ENCODE measurements around the gene IL6ST.

The IL6ST gene

DNA sequence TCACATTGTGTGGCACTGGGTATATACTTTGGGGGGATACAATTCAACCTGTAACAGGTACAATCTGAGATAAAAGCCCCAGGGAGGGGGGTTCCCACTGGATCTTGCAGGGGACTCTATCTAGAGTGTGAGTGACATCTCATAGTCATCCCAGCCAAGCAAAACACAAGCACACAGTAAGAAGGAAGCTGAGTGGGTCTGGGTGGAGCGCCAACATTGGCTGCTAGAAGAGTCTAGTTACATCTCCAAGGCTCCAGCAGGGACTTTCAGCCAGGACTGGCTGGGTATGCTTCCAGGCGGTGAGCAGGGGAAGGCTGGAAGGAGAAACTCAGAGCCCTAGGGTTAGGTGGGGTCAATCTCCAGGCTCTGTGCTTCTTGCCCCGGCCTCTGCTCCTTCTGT, 90.6 kb downstream of the IL6ST start:
- no peak for DNase-seq (ENCODE audit: low spot score)
- TF ChIP-seq, protein P1, sequence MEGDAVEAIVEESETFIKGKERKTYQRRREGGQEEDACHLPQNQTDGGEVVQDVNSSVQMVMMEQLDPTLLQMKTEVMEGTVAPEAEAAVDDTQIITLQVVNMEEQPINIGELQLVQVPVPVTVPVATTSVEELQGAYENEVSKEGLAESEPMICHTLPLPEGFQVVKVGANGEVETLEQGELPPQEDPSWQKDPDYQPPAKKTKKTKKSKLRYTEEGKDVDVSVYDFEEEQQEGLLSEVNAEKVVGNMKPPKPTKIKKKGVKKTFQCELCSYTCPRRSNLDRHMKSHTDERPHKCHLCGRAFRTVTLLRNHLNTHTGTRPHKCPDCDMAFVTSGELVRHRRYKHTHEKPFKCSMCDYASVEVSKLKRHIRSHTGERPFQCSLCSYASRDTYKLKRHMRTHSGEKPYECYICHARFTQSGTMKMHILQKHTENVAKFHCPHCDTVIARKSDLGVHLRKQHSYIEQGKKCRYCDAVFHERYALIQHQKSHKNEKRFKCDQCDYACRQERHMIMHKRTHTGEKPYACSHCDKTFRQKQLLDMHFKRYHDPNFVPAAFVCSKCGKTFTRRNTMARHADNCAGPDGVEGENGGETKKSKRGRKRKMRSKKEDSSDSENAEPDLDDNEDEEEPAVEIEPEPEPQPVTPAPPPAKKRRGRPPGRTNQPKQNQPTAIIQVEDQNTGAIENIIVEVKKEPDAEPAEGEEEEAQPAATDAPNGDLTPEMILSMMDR (IDR thresholded peaks at IDR 0.05; ENCODE audit: extremely low read depth, insufficient read depth, missing control alignments) = no peak
- in situ Hi-C loops (cut with MboI; ENCODE audit: low pct_unique_long_range_greater_than_20kb, low sequenced_read_pairs, unreplicated experiment) = no loop called here

DNA sequence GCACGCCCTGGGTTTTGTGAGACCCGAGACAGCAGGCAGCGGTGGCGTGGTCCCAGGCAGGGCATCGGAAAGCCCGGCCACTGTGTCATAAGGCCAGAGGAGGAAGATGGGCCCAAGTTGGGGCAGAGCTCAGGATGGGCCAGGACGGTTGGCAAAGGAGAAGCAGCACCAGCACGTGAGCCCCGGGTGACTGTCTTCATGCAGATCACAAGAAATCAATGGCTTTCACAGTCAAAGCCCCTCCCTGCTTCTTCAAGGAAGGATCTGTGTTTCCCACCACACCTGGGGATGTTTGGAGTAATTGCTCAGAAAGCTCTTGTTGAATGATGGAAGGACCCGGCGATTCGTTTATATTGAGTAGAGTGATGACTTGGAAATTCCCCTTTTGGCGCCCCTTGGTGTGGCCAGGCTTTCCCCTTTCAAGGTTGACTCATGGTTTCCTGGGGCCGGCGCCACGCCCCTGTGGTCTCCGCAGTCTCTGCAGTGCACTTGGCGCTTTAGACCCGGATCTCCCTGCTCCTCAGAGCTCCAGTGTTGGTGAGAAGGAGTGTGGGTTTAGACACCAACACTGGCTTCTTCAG, 91.6 kb downstream of the IL6ST start:
- in situ Hi-C loops (cut with MboI; ENCODE audit: low pct_unique_long_range_greater_than_20kb, low sequenced_read_pairs, unreplicated experiment) = no loop called here
- TF ChIP-seq, protein P1 (IDR thresholded peaks at IDR 0.05; ENCODE audit: extremely low read depth, insufficient read depth, missing control alignments) = no peak
- peak; percentile 78 for DNase-seq (ENCODE audit: low spot score)

DNA sequence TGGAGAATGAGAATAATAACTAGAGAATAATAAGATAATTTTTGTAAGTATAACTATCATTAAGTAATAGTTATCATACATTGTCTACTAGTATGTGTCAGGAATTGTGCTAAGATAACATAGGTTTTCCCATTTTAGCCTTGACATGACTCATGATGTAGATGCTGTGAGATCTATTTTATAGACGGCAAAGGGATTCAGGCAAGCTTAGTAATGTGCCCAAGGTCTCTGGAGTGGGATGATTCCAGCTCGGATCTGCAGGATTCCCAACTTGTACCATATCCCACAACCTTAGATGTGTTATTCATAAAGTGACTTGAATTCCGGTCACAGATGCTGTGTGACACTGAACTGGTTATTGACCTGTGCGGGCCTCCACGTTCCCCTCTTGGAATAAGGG, 92.1 kb downstream of the IL6ST start:
- in situ Hi-C loops (cut with MboI; ENCODE audit: low pct_unique_long_range_greater_than_20kb, low sequenced_read_pairs, unreplicated experiment) = no loop called here
- no peak for DNase-seq (ENCODE audit: low spot score)
- TF ChIP-seq, protein P1 (IDR thresholded peaks at IDR 0.05; ENCODE audit: extremely low read depth, insufficient read depth, missing control alignments) = no peak

DNA sequence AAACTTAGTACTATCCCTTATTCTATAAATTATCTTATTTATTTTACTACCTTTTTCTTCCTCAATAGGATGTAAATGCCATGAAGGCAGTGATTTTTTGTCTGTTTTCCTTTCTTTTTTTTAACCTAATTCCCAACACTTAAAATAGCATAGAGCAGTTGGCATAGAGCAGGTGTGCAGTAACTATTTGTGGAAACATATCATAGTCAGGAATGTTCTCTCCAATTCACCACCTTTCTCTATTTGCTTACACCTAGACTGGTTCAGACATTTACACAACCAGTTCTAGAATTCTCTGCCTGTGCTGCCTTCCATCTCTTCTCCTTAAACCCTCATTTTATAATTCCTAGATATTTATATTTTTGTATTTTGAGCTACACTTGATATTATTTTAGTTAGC, 94.0 kb downstream of the IL6ST start:
- in situ Hi-C loops (cut with MboI; ENCODE audit: low pct_unique_long_range_greater_than_20kb, low sequenced_read_pairs, unreplicated experiment) = no loop called here
- TF ChIP-seq, protein P1 (IDR thresholded peaks at IDR 0.05; ENCODE audit: extremely low read depth, insufficient read depth, missing control alignments) = no peak

DNA sequence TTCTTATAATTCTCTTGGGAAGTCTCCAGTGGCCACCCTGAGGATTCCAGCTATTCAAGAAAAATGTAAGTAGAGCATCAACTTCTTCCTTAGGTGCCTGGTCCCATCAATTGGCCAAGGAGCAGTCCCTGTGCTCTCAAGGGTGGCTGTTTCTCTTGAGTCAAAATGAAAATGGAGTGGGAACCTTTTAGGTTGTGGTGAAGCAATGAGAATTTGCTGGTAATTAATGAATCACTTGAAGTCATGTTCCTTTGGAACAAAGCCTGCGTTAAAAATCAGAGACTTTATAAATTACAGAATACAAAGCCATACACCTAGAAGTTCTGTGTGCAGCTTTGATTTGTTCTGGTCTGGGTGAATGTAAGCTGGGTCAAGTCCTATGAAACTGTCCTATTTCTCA, 94.7 kb downstream of the IL6ST start:
- peak; percentile 44 for DNase-seq (ENCODE audit: low spot score)
- in situ Hi-C loops (cut with MboI; ENCODE audit: low pct_unique_long_range_greater_than_20kb, low sequenced_read_pairs, unreplicated experiment) = no loop called here
- TF ChIP-seq, protein P1 (IDR thresholded peaks at IDR 0.05; ENCODE audit: extremely low read depth, insufficient read depth, missing control alignments) = no peak

More for the DNA sequence above, 94.0 kb downstream of the IL6ST start:
- no peak for DNase-seq (ENCODE audit: low spot score)

DNA sequence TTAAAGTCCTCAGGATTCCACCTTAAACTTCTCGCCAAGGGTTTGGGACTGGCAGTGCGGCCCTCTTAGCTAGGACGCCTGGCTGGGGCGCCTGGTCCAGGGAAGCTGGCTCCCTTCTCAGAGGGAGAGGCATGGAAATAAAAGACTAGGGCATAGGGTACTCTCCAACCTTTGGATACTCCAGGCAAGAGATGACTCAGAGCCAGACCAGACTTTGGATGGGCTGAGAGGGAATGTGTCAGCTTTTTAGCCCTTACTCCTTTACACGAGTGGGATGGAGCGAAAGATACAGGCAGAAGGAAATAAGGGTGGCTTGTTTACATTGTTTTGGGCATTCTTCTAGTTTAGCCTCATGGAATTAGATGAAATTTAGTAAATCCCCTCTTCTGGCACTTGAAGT, 95.4 kb downstream of the IL6ST start:
- no peak for DNase-seq (ENCODE audit: low spot score)
- TF ChIP-seq, protein P1 (IDR thresholded peaks at IDR 0.05; ENCODE audit: extremely low read depth, insufficient read depth, missing control alignments) = no peak
- in situ Hi-C loops (cut with MboI; ENCODE audit: low pct_unique_long_range_greater_than_20kb, low sequenced_read_pairs, unreplicated experiment) = no loop called here
